ENCODE measurements around the gene OVAAL.

OVAAL gene

DNA sequence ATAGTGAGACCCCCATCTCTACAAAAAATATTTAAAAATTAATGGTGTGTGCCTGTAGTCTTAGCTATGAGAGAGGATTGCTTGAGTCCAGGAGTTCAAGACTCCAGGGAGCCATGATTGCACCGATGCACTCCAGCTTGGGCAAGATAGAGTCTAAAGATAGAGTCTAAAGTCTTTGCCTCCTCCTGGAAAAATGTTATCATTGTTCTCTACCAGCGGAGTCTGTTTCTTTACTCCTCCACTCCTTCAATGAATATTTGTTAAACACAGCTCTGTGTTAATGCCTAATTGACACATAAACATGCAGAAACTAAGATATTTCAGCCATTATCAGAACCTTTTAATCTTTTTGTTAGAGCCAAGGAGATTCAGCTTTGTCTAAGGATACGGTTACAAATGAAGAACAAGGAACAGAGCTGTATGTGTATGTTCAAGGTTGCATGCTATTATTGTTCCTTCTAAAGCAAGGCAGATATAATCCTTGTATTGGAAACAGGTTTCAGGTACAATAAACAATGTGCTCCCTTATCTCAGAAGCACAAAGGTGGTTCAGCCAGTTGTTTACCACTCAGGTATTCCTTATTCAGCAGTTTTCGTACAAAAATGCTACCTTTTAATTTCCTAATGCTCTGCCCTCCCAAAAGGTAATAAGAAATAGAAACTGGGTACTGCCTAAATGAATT is 15.4 kb downstream of the OVAAL start:
- TF ChIP-seq, protein P1, sequence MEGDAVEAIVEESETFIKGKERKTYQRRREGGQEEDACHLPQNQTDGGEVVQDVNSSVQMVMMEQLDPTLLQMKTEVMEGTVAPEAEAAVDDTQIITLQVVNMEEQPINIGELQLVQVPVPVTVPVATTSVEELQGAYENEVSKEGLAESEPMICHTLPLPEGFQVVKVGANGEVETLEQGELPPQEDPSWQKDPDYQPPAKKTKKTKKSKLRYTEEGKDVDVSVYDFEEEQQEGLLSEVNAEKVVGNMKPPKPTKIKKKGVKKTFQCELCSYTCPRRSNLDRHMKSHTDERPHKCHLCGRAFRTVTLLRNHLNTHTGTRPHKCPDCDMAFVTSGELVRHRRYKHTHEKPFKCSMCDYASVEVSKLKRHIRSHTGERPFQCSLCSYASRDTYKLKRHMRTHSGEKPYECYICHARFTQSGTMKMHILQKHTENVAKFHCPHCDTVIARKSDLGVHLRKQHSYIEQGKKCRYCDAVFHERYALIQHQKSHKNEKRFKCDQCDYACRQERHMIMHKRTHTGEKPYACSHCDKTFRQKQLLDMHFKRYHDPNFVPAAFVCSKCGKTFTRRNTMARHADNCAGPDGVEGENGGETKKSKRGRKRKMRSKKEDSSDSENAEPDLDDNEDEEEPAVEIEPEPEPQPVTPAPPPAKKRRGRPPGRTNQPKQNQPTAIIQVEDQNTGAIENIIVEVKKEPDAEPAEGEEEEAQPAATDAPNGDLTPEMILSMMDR (IDR thresholded peaks at IDR 0.05; ENCODE audit: low read depth, low read length, poor library complexity, severe bottlenecking): no peak
- TF ChIP-seq EZH2phosphoT487 (IDR thresholded peaks at IDR 0.05; ENCODE audit: borderline replicate concordance, low read length): no peak
- H3K4me2 ChIP-seq (ENCODE audit: low read length): no peak overlapping the region
- no peak overlapping the region for H3K27ac ChIP-seq (ENCODE audit: low read depth, low read length)

GRCh38 chr1:180577361-180577760 is 18.6 kb downstream of the OVAAL start:
- no peaks in the 10 kb centered on the region for H3K9me2 ChIP-seq (replicated peaks; ENCODE audit: control insufficient read depth, low read length)
- no peak overlapping the region for H3K27ac ChIP-seq (ENCODE audit: low read depth, low read length)
- no peaks in the 10 kb centered on the region for H4K20me1 ChIP-seq (ENCODE audit: control insufficient read depth, insufficient read depth, low read depth, low read length)
- no peak overlapping the region for H3K4me2 ChIP-seq (ENCODE audit: low read length)
- H3K4me3 ChIP-seq (ENCODE audit: low read length): no peak overlapping the region
- H3K27me3 ChIP-seq (ENCODE audit: control insufficient read depth, low read length): peaks cover 4% of the 10 kb centered on the region; the same call in 1 of the 2 replicates
- H3K36me3 ChIP-seq (ENCODE audit: control insufficient read depth, low read length): no peaks in the 10 kb centered on the region
- no peaks in the 10 kb centered on the region for H3K9me3 ChIP-seq (ENCODE audit: control insufficient read depth, insufficient read depth, low read length)
- no peaks in the 10 kb centered on the region for H3K79me2 ChIP-seq (ENCODE audit: control insufficient read depth, low read length)
- H3F3A ChIP-seq (ENCODE audit: control insufficient read depth, insufficient read depth): no peaks in the 10 kb centered on the region
- H3K4me1 ChIP-seq (ENCODE audit: control insufficient read depth, low read length): no peaks in the 10 kb centered on the region
- TF ChIP-seq EZH2phosphoT487 (IDR thresholded peaks at IDR 0.05; ENCODE audit: borderline replicate concordance, low read length): no peak
- TF ChIP-seq, protein P1 (IDR thresholded peaks at IDR 0.05; ENCODE audit: low read depth, low read length, poor library complexity, severe bottlenecking): no peak

More for the DNA sequence above, 15.4 kb downstream of the OVAAL start:
- H3K27me3 ChIP-seq (ENCODE audit: control insufficient read depth, low read length): peaks cover 23% of the 10 kb centered on the region
- H3K4me1 ChIP-seq (ENCODE audit: control insufficient read depth, low read length): no peaks in the 10 kb centered on the region
- H4K20me1 ChIP-seq (ENCODE audit: control insufficient read depth, insufficient read depth, low read depth, low read length): no peaks in the 10 kb centered on the region
- H3K9me2 ChIP-seq (replicated peaks; ENCODE audit: control insufficient read depth, low read length): no peaks in the 10 kb centered on the region
- H3K79me2 ChIP-seq (ENCODE audit: control insufficient read depth, low read length): no peaks in the 10 kb centered on the region
- H3F3A ChIP-seq (ENCODE audit: control insufficient read depth, insufficient read depth): no peaks in the 10 kb centered on the region
- no peak overlapping the region for H3K4me3 ChIP-seq (ENCODE audit: low read length)
- H3K9me3 ChIP-seq (ENCODE audit: control insufficient read depth, insufficient read depth, low read length): no peaks in the 10 kb centered on the region
- H3K36me3 ChIP-seq (ENCODE audit: control insufficient read depth, low read length): no peaks in the 10 kb centered on the region

GRCh38 chr1:180579961-180580611 is 21.3 kb downstream of the OVAAL start:
- H3F3A ChIP-seq (ENCODE audit: control insufficient read depth, insufficient read depth): no peaks in the 10 kb centered on the region
- no peaks in the 10 kb centered on the region for H4K20me1 ChIP-seq (ENCODE audit: control insufficient read depth, insufficient read depth, low read depth, low read length)
- no peaks in the 10 kb centered on the region for H3K79me2 ChIP-seq (ENCODE audit: control insufficient read depth, low read length)
- no peak overlapping the region for H3K4me3 ChIP-seq (ENCODE audit: low read length)
- no peak for TF ChIP-seq EZH2phosphoT487 (IDR thresholded peaks at IDR 0.05; ENCODE audit: borderline replicate concordance, low read length)
- TF ChIP-seq, protein P1 (IDR thresholded peaks at IDR 0.05; ENCODE audit: low read depth, low read length, poor library complexity, severe bottlenecking): no peak
- H3K27me3 ChIP-seq (ENCODE audit: control insufficient read depth, low read length): peaks cover 2% of the 10 kb centered on the region; the same call in 1 of the 2 replicates
- no peaks in the 10 kb centered on the region for H3K9me3 ChIP-seq (ENCODE audit: control insufficient read depth, insufficient read depth, low read length)
- no peaks in the 10 kb centered on the region for H3K9me2 ChIP-seq (replicated peaks; ENCODE audit: control insufficient read depth, low read length)
- no peak overlapping the region for H3K4me2 ChIP-seq (ENCODE audit: low read length)
- H3K36me3 ChIP-seq (ENCODE audit: control insufficient read depth, low read length): no peaks in the 10 kb centered on the region
- H3K4me1 ChIP-seq (ENCODE audit: control insufficient read depth, low read length): no peaks in the 10 kb centered on the region
- no peak overlapping the region for H3K27ac ChIP-seq (ENCODE audit: low read depth, low read length)

Data from DOHH2 (cell line).